ENCODE results near the gene MPZL1. TPM values are rescaled to one million over a fixed set of nuclear protein-coding genes. Genes with fewer than 3 reads are reported as not detected.

The MPZL1 gene
- total RNA-seq, 4 donors from 2014 or later = 24.3 to 150 (median 82.3) TPM

GRCh38 chr1:167765496-167765895 lies 43.7 kb downstream of the MPZL1 start:
- Histone ChIP-seq H3K4me1 (peaks cover 7 to 8% of the 10 kb centered on the region in 2 donors), H3K9me3 (no peaks in the 10 kb centered on the region), H3K4me3 (no peak overlapping the region), H3K36me3 (no peaks in the 10 kb centered on the region), H3K27ac (no peak overlapping the region), H3K27me3 (no peaks in the 10 kb centered on the region)
- intact Hi-C loops (cut with DNase I; ENCODE audit: low total_unique reads) = no loop called here
- TF ChIP-seq POLR2A (IDR thresholded peaks at IDR 0.05) = no peak
- TF ChIP-seq, protein P1, sequence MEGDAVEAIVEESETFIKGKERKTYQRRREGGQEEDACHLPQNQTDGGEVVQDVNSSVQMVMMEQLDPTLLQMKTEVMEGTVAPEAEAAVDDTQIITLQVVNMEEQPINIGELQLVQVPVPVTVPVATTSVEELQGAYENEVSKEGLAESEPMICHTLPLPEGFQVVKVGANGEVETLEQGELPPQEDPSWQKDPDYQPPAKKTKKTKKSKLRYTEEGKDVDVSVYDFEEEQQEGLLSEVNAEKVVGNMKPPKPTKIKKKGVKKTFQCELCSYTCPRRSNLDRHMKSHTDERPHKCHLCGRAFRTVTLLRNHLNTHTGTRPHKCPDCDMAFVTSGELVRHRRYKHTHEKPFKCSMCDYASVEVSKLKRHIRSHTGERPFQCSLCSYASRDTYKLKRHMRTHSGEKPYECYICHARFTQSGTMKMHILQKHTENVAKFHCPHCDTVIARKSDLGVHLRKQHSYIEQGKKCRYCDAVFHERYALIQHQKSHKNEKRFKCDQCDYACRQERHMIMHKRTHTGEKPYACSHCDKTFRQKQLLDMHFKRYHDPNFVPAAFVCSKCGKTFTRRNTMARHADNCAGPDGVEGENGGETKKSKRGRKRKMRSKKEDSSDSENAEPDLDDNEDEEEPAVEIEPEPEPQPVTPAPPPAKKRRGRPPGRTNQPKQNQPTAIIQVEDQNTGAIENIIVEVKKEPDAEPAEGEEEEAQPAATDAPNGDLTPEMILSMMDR (IDR thresholded peaks at IDR 0.05) = no peak
- DNase-seq = no peak

DNA sequence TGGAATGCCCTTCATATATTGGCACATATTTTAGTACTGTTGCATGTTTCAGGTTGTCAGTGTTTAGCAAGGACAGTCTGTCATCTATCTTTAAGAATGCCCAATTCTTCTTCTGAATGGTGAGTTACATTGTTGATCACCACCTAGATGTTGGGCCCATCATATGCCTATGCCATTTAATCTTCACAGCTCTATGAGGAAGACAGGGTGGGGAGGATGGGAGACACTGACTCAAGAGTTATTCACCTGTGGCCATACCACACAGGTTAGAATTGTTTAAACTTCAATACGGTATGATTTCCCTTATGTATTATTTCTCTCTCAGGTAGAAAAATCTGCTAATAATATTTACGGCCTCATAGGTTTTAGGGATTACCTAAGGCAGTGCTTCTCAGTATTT lies 44.8 kb downstream of the MPZL1 start:
- Histone ChIP-seq H3K27me3 (no peaks in the 10 kb centered on the region), H3K27ac (no peak overlapping the region), H3K9me3 (no peaks in the 10 kb centered on the region), H3K4me3 (no peak overlapping the region), H3K4me1 (peaks cover 7 to 8% of the 10 kb centered on the region in 2 donors), H3K36me3 (no peaks in the 10 kb centered on the region)
- TF ChIP-seq, protein P1 (IDR thresholded peaks at IDR 0.05) = no peak
- no peak for TF ChIP-seq POLR2A (IDR thresholded peaks at IDR 0.05)
- intact Hi-C loops (cut with DNase I; ENCODE audit: low total_unique reads) = no loop called here
- no peak for DNase-seq

GRCh38 chr1:167767761-167768160 lies 46.0 kb downstream of the MPZL1 start:
- intact Hi-C loops (cut with DNase I; ENCODE audit: low total_unique reads) = no loop called here
- H3K9me3 ChIP-seq = no peaks in the 10 kb centered on the region
- no peak for TF ChIP-seq POLR2A (IDR thresholded peaks at IDR 0.05)
- TF ChIP-seq, protein P1 (IDR thresholded peaks at IDR 0.05) = no peak
- no peaks in the 10 kb centered on the region for H3K36me3 ChIP-seq
- no peak overlapping the region for H3K27ac ChIP-seq
- peaks cover 7 to 8% of the 10 kb centered on the region in 2 donors for H3K4me1 ChIP-seq
- no peak for DNase-seq
- no peak overlapping the region for H3K4me3 ChIP-seq
- H3K27me3 ChIP-seq = no peaks in the 10 kb centered on the region

DNA sequence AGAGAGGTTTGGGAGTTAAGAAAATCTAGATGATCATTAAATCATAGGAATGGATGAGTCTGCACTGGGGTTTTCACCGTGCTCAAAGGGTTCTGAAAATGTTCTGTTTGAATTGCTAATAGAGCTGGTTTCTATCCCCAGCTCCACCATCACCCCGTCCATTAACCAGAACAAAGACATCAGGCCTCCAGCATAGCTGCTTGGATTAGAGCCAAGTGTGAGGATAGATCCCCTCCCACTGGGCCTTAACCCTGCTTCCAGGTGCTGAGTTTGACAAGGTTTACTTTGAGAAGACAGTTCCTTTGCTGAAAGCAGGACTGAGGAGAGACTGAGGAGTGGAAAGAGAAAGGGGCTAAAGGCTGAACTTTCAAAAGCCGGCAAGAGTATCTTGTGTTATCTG lies 48.3 kb downstream of the MPZL1 start:
- no peak for TF ChIP-seq POLR2A (IDR thresholded peaks at IDR 0.05)
- TF ChIP-seq, protein P1 (IDR thresholded peaks at IDR 0.05) = no peak
- Histone ChIP-seq H3K4me3 (no peak overlapping the region), H3K36me3 (no peaks in the 10 kb centered on the region), H3K27ac (no peak overlapping the region), H3K27me3 (no peaks in the 10 kb centered on the region), H3K9me3 (no peaks in the 10 kb centered on the region), H3K4me1 (no peaks in the 10 kb centered on the region)
- intact Hi-C loops (cut with DNase I; ENCODE audit: low total_unique reads) = no loop called here
- DNase-seq = no peak

DNA sequence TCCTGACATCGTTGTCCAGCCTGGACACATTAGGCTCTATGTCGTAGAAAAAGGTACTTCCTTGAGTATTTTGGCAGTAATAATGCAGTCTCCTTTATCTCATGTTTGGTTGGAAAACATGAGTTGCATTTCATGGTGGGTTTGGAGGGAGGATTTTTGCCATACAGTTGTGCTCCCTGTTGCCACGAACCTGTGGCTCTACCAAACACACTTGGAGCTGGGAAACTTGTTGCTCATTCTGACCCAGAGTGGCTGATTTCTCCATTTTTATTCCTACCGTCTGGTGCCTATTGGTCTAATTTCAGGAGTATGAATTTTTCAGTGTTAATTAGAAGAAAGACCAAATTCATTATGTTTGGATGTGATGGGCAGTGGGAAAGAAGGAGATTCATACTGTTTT lies 50.7 kb downstream of the MPZL1 start:
- intact Hi-C loops (cut with DNase I; ENCODE audit: low total_unique reads) = no loop called here
- Histone ChIP-seq H3K27me3 (no peaks in the 10 kb centered on the region), H3K27ac (no peak overlapping the region), H3K4me3 (no peak overlapping the region), H3K4me1 (no peaks in the 10 kb centered on the region), H3K9me3 (no peaks in the 10 kb centered on the region), H3K36me3 (no peaks in the 10 kb centered on the region)
- DNase-seq = no peak
- no peak for TF ChIP-seq POLR2A (IDR thresholded peaks at IDR 0.05)
- TF ChIP-seq, protein P1 (IDR thresholded peaks at IDR 0.05) = no peak

All from uterus (tissue), 4 donors.